Measurements from ENCODE around the gene DMTF1.
A peak's percentile ranks its signal among the peaks of the same experiment; 100 is the strongest.
"Not testable (repeated sequence)": the region's sequence is repeated elsewhere in the genome, so short reads cannot be mapped to it uniquely, and the experiment has no call there.

Gene DMTF1

GRCh38 chr7:87152112-87152896 lies at the start of gene DMTF1:
Gene DMTF1, plus strand, starts transcription at chr7:87152453. Its CDS starts 12,489 bp downstream, at chr7:87164942.
- DNase-seq, result peak; percentile 96

- no peak for DNase-seq
Observed at GRCh38 chr7:87105401-87105800, 46.9 kb upstream of the DMTF1 start.

GRCh38 chr7:87106974-87107612 lies 45.2 kb upstream of the DMTF1 start:
- no peak for DNase-seq

- no peak for DNase-seq
Observed at GRCh38 chr7:87107949-87108776, 44.1 kb upstream of the DMTF1 start.

- peak; percentile 4 for DNase-seq
Observed at GRCh38 chr7:87110778-87111177, 41.5 kb upstream of the DMTF1 start.

GRCh38 chr7:87111877-87112276 lies 40.4 kb upstream of the DMTF1 start:
- DNase-seq, result no peak

- DNase-seq, result no peak
Observed at GRCh38 chr7:87113077-87113476, 39.2 kb upstream of the DMTF1 start.

GRCh38 chr7:87113904-87114303 lies 38.3 kb upstream of the DMTF1 start:
- not testable (repeated sequence) for DNase-seq

GRCh38 chr7:87115772-87116171 lies 36.5 kb upstream of the DMTF1 start:
- not testable (repeated sequence) for DNase-seq

GRCh38 chr7:87116315-87116714 lies 35.9 kb upstream of the DMTF1 start:
- no peak for DNase-seq

- no peak for DNase-seq
Observed at GRCh38 chr7:87119581-87119980, 32.7 kb upstream of the DMTF1 start.

GRCh38 chr7:87123105-87123504 lies 29.1 kb upstream of the DMTF1 start:
- DNase-seq, result no peak

- no peak for DNase-seq
Observed at GRCh38 chr7:87127019-87127418, 25.2 kb upstream of the DMTF1 start.

- DNase-seq, result no peak
Observed at GRCh38 chr7:87128861-87129267, 23.4 kb upstream of the DMTF1 start.

- no peak for DNase-seq
Observed at GRCh38 chr7:87129332-87129731, 22.9 kb upstream of the DMTF1 start.

GRCh38 chr7:87129848-87130247 lies 22.4 kb upstream of the DMTF1 start:
- no peak for DNase-seq

GRCh38 chr7:87131771-87132170 lies 20.5 kb upstream of the DMTF1 start:
- DNase-seq, result no peak

- no peak for DNase-seq
Observed at GRCh38 chr7:87137271-87137670, 15.0 kb upstream of the DMTF1 start.

- DNase-seq, result no peak
Observed at GRCh38 chr7:87139514-87139913, 12.7 kb upstream of the DMTF1 start.

GRCh38 chr7:87140271-87140748 lies 11.9 kb upstream of the DMTF1 start:
- no peak for DNase-seq

GRCh38 chr7:87144173-87144657 lies 8.0 kb upstream of the DMTF1 start:
- no peak for DNase-seq

- DNase-seq, result no peak
Observed at GRCh38 chr7:87146740-87147386, 5.4 kb upstream of the DMTF1 start.

GRCh38 chr7:87147500-87147899 lies 4.8 kb upstream of the DMTF1 start:
- no peak for DNase-seq
